Caco-2 (cell line): Measurements from ENCODE around the gene KCNN1. TPM values are rescaled to one million over a fixed set of nuclear protein-coding genes. Genes with fewer than 3 reads are reported as not detected.
A peak's percentile ranks its signal among the peaks of the same experiment; 100 is the strongest.

Experiments
- BruUV-seq: library from RNA; stranded (reverse); fragments of 400-500 nt; replicated peaks from 2 replicates; lab custom pipeline; 2021; lab: Mats Ljungman, UMichigan
- CTCF ChIA-PET: fragments of 300-600 bp; sonication (Branson Sonifier 250); formaldehyde crosslinking; loops from one replicate; lab custom pipeline; 2022; ENCODE audit warnings: antibody characterized with exemption; lab: Charles Lee
- POLR2A ChIA-PET: fragments of 300-600 bp; sonication (Branson Sonifier 250); formaldehyde crosslinking; loops from one replicate; lab custom pipeline; 2022; ENCODE audit warnings: antibody characterized with exemption; lab: Charles Lee
- DNase-seq, 2 experiments: peaks; one replicate each; pipeline versions ENCODE4 v3.0.0 to v3.0.0-alpha.2; 2020 to 2022
- H3K27me3 ChIP-seq: replicated peaks from 2 replicates; pipeline ENCODE4 v1.6.0; 2011; ENCODE audit warnings: low read length; ENCODE audit not compliant: control insufficient read depth, insufficient read depth
- H3K36me3 ChIP-seq: 2 replicates; pipeline ENCODE4 v1.5.1; 2011; ENCODE audit warnings: low read length; ENCODE audit not compliant: control insufficient read depth, insufficient read depth
- H3K4me1 ChIP-seq: fragments of 250-450 bp; sonication (Bioruptor Pico); 2 replicates; pipeline ENCODE4 v1.5.1; 2020; ENCODE audit warnings: mild to moderate bottlenecking
- H3K4me3 ChIP-seq: 2 replicates; pipeline ENCODE4 v1.5.1; 2011; ENCODE audit warnings: low read depth, mild to moderate bottlenecking, control low read depth, low read length
- H3K9me3 ChIP-seq: fragments of 250-450 bp; sonication (Bioruptor Pico); 2 replicates; pipeline ENCODE4 v1.5.1; 2020; ENCODE audit warnings: mild to moderate bottlenecking, moderate library complexity
- H3K27ac Mint-ChIP-seq: one replicate; pipeline ENCODE4 v1.8.0; 2022; ENCODE audit warnings: mixed read lengths; ENCODE audit not compliant: unreplicated experiment
- H3K27me3 Mint-ChIP-seq: one replicate; pipeline ENCODE4 v1.8.0; 2022; ENCODE audit warnings: mixed read lengths; ENCODE audit not compliant: insufficient read depth, unreplicated experiment
- H3K36me3 Mint-ChIP-seq: one replicate; pipeline ENCODE4 v1.8.0; 2022; ENCODE audit warnings: mild to moderate bottlenecking, mixed read lengths; ENCODE audit not compliant: insufficient read depth, unreplicated experiment
- H3K4me1 Mint-ChIP-seq: one replicate; pipeline ENCODE4 v1.8.0; 2022; ENCODE audit warnings: low read depth, mixed read lengths; ENCODE audit not compliant: unreplicated experiment
- H3K4me3 Mint-ChIP-seq: one replicate; pipeline ENCODE4 v1.8.0; 2022; ENCODE audit warnings: mild to moderate bottlenecking, moderate library complexity, mixed read lengths; ENCODE audit not compliant: unreplicated experiment
- H3K9me3 Mint-ChIP-seq: one replicate; pipeline ENCODE4 v1.8.0; 2022; ENCODE audit warnings: mixed read lengths; ENCODE audit not compliant: unreplicated experiment
- CTCF ChIP-seq, 2 experiments: fragments of 200-600 bp in 1 of 2; IDR thresholded peaks; 1 replicate in 1 of 2; 2 replicates in 1 of 2; pipeline versions ENCODE4 v1.5.1 to v1.8.0; 2011 to 2022; ENCODE audit warnings: antibody characterized with exemption in 1 of 2, control low read depth in 1 of 2, inconsistent platforms in 1 of 2, low read depth in 1 of 2, low read length in 1 of 2, mild to moderate bottlenecking in 1 of 2, moderate library complexity in 1 of 2; ENCODE audit not compliant: insufficient read depth in 1 of 2, severe bottlenecking in 1 of 2, unreplicated experiment in 1 of 2
- intact Hi-C: fragments of 100-400 bp; cut with micrococcal nuclease; formaldehyde crosslinking; loops from one replicate; pipeline ENCODE4 v1.10.0; 2022; ENCODE audit not compliant: unreplicated experiment
- total RNA-seq: library from RNA; stranded (reverse); gene quantifications from 2 replicates; pipeline ENCODE4 v1.2.3, GENCODE V29; 2022

Gene KCNN1
- total RNA-seq, 1 experiment from 2014 or later: not detected

DNA sequence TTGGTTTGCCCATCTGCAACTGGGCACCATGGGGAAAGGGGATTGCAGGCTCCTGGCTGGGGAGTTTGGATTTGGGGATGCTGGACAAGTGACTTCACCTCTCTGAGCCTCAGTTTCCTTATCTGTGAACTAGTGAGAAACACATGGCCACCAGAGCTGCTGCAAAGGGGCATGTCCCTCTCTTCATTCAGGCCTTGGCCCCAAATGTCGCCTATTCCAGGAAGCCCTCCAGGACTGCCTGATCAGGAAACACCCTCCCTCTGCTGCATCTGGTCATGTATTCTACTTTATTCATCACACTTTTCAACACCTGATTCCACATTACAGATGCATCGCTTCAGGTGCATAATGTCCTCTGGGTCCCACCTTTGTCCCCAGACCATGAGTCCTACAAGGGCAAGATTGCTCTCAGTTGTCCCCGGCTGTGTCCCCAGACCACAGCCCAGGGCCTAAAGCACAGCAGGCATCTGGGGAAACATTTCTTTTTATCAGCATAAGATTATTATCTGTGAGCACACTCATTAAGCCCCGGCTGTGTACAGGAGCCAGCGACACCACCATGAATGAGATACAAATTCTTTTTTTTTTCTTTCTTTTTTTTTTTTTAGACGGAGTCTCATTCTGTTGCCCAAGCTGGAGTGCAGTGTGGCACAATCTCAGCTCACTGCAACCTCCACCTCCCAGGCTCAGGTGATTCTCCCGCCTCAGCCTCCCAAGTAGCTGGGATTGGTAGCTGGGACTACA lies 78.6 kb downstream of the KCNN1 start:
- Mint-ChIP-seq H3K27me3 (peaks cover 5% of the 10 kb centered on the region), H3K4me3 (peak overlapping the region; percentile 13), H3K27ac (peak overlapping the region; percentile 29), H3K9me3 (no peaks in the 10 kb centered on the region), H3K4me1 (peaks cover 7% of the 10 kb centered on the region), H3K36me3 (peaks cover 6% of the 10 kb centered on the region)
- ChIA-PET POLR2A (no interaction called here), CTCF (interaction anchor here (0.6 kb wide), 1 partner anchor 44 kb away, joined by 3 read pairs; no protein-coding TSS in a partner anchor)
- no peak for TF ChIP-seq CTCF (IDR thresholded peaks at IDR 0.05; ENCODE audit: insufficient read depth in 1 of 2, low read depth in 1 of 2, low read length in 1 of 2, severe bottlenecking in 1 of 2, unreplicated experiment in 1 of 2)
- H3K9me3 ChIP-seq: no peaks in the 10 kb centered on the region
- no peak for DNase-seq
- H3K4me3 ChIP-seq: peak overlapping the region; percentile 7; the same call in 1 of the 2 replicates
- H3K27me3 ChIP-seq: no peaks in the 10 kb centered on the region
- H3K4me1 ChIP-seq: no peaks in the 10 kb centered on the region
- intact Hi-C loops: no loop called here
- no TSS peak for BruUV-seq
- no peaks in the 10 kb centered on the region for H3K36me3 ChIP-seq

DNA sequence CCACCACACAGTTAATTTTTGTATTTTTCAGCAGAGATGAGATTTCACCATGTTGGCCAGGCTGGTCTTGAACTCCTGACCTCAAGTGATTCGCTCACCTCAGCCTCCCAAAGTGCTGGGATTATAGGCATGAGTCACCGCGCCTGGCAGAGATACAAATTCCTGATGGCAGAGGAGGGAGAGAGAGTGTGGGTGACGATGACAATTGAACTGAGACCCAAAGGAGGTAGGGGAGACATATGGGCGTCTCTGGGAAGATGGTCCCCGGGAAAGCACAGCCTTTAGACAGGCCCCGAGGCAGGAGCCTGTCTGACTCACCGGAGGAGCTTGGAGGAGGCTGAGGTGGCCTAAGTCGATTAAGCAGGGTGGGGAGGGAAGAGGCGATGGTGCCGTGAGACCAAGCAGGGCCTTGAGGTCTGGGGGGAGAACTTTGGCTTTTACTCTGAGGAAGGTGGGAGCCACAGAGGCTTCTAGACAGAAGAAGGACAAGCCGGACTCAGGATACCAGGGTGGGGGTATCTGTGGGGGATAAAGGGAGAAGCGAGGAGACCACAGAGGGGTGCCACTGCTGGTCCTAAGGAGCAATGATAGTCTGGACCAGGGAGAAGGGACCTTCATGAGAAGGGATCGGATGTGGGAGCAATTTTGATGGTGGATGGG lies 79.3 kb downstream of the KCNN1 start:
- H3K27me3 ChIP-seq: no peaks in the 10 kb centered on the region
- Mint-ChIP-seq H3K27ac (no peak overlapping the region), H3K36me3 (peaks cover 6% of the 10 kb centered on the region), H3K4me1 (peaks cover 7% of the 10 kb centered on the region), H3K27me3 (peaks cover 8% of the 10 kb centered on the region), H3K4me3 (no peak overlapping the region), H3K9me3 (no peaks in the 10 kb centered on the region)
- H3K4me1 ChIP-seq: no peaks in the 10 kb centered on the region
- H3K9me3 ChIP-seq: no peaks in the 10 kb centered on the region
- no peak for TF ChIP-seq CTCF (IDR thresholded peaks at IDR 0.05; ENCODE audit: insufficient read depth in 1 of 2, low read depth in 1 of 2, low read length in 1 of 2, severe bottlenecking in 1 of 2, unreplicated experiment in 1 of 2)
- CTCF ChIA-PET: interaction anchor here (0.6 kb wide), 1 partner anchor 45 kb away, joined by 3 read pairs; no protein-coding TSS in a partner anchor
- DNase-seq: no peak
- intact Hi-C loops: no loop called here
- no TSS peak for BruUV-seq
- no peak overlapping the region for H3K4me3 ChIP-seq
- POLR2A ChIA-PET: no interaction called here
- H3K36me3 ChIP-seq: no peaks in the 10 kb centered on the region

DNA sequence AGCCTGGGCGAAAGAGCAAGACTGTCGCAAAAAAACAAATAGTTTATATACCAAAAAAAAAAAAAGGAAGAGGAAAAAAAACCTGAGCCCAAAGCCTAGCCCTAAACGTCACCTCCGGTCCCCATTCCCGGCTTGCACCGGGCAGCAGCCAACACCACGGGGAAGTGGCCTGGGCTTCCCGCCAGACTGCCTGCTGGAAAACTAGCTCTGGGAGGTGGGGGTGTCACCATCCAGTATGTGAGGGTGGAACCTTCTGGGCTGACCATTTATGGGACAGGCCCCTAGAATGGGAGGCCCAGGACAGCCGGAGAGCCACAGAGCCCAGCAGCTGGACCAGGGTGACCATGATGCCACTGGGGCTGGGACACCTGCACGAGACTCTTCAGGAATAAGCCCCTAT lies 82.5 kb downstream of the KCNN1 start:
- no TSS peak for BruUV-seq
- Mint-ChIP-seq H3K27ac (no peak overlapping the region), H3K9me3 (no peaks in the 10 kb centered on the region), H3K27me3 (peaks cover 8% of the 10 kb centered on the region), H3K4me3 (no peak overlapping the region), H3K36me3 (peaks cover 6% of the 10 kb centered on the region), H3K4me1 (peaks cover 7% of the 10 kb centered on the region)
- Histone ChIP-seq H3K27me3 (no peaks in the 10 kb centered on the region), H3K4me1 (no peaks in the 10 kb centered on the region), H3K36me3 (no peaks in the 10 kb centered on the region), H3K9me3 (no peaks in the 10 kb centered on the region), H3K4me3 (no peak overlapping the region)
- CTCF ChIA-PET: no interaction called here
- POLR2A ChIA-PET: no interaction called here
- intact Hi-C loops: no loop called here
- no peak for DNase-seq
- no peak for TF ChIP-seq CTCF (IDR thresholded peaks at IDR 0.05; ENCODE audit: insufficient read depth in 1 of 2, low read depth in 1 of 2, low read length in 1 of 2, severe bottlenecking in 1 of 2, unreplicated experiment in 1 of 2)

Other genes starting within 250 kb of the KCNN1 start
- 51.4 and 58.2 TPM in 2 replicates for gene MAP1S, start 247.6 kb upstream of the KCNN1 start, total RNA-seq
- 0.35 and 0.39 TPM in 2 replicates for gene FCHO1, start 215.6 kb upstream of the KCNN1 start, total RNA-seq
- 2.8 and 4.6 TPM in 2 replicates for gene B3GNT3, start 172.0 kb upstream of the KCNN1 start, total RNA-seq
- gene INSL3, start 145.6 kb upstream of the KCNN1 start, total RNA-seq: not detected in 2 replicates
- not detected in 2 replicates for gene JAK3, start 119.1 kb upstream of the KCNN1 start, total RNA-seq
- 1,599 and 1,686 TPM in 2 replicates for gene RPL18A, start 107.2 kb upstream of the KCNN1 start, total RNA-seq
- 0.43 TPM in 1 of 2 replicates, not detected in the other for gene SLC5A5, start 95.2 kb upstream of the KCNN1 start, total RNA-seq
- 73.3 TPM in 2 replicates for gene CCDC124, start 34.1 kb upstream of the KCNN1 start, total RNA-seq
- gene ARRDC2, start 41.1 kb downstream of the KCNN1 start, total RNA-seq: 6.0 and 6.5 TPM in 2 replicates
- not detected in 2 replicates for gene IL12RB1, start 119.8 kb downstream of the KCNN1 start, total RNA-seq
- 8.0 and 8.2 TPM in 2 replicates for gene MAST3, start 130.7 kb downstream of the KCNN1 start, total RNA-seq
- 34.3 and 37.8 TPM in 2 replicates for gene PIK3R2, start 186.1 kb downstream of the KCNN1 start, total RNA-seq
- gene IFI30, start 206.7 kb downstream of the KCNN1 start, total RNA-seq: 38.3 and 39.6 TPM in 2 replicates
- 14.1 and 16.6 TPM in 2 replicates for gene MPV17L2, start 226.1 kb downstream of the KCNN1 start, total RNA-seq
- 2.3 and 3.9 TPM in 2 replicates for gene RAB3A, start 236.9 kb downstream of the KCNN1 start, total RNA-seq